ENCODE measurements around the gene DDX19B. TPM values are rescaled to one million over a fixed set of nuclear protein-coding genes. Genes with fewer than 3 reads are reported as not detected.

DDX19B gene
- polyA plus RNA-seq, 2 donors = 14.8 to 18.2 TPM

Other genes starting within 250 kb of the DDX19B start
- 1 to 10 TPM; 3.7 to 5.2 TPM for gene PDPR, start 184.9 kb upstream of the DDX19B start, polyA plus RNA-seq
- under 1 TPM; 0.36 to 0.53 TPM for gene CLEC18C, start 125.4 kb upstream of the DDX19B start, polyA plus RNA-seq
- gene EXOSC6, start 47.2 kb upstream of the DDX19B start, polyA plus RNA-seq = 1 to 10 TPM; 6.9 to 7.0 TPM
- gene AARS1, start 9.7 kb upstream of the DDX19B start, polyA plus RNA-seq = 10 to 100 TPM; 12.9 to 27.8 TPM
- gene DDX19A, start 47.7 kb downstream of the DDX19B start, polyA plus RNA-seq = 10 to 100 TPM in 1 of 2 donors, 1 to 10 TPM in 1; 9.7 to 21.5 TPM
- 1 to 10 TPM; 1.6 to 1.7 TPM for gene ST3GAL2, start 139.9 kb downstream of the DDX19B start, polyA plus RNA-seq
- gene FCSK, start 155.4 kb downstream of the DDX19B start, polyA plus RNA-seq = 10 to 100 TPM in 1 of 2 donors, 1 to 10 TPM in 1; 7.6 to 11.3 TPM
- 10 to 100 TPM; 41.8 to 42.7 TPM for gene COG4, start 224.4 kb downstream of the DDX19B start, polyA plus RNA-seq
- 100 to 1,000 TPM; 114 to 129 TPM for gene SF3B3, start 224.6 kb downstream of the DDX19B start, polyA plus RNA-seq